Omental fat pad (tissue), 4 donors: ENCODE measurements around the gene PODN. TPM values are rescaled to one million over a fixed set of nuclear protein-coding genes. Genes with fewer than 3 reads are reported as not detected.

Source experiments
- ATAC-seq: fragments of 150-250 bp; one replicate; pipeline ENCODE4 v1.9.1; 2016; ENCODE audit warnings: mild to moderate bottlenecking, moderate library complexity; ENCODE audit not compliant: low FRiP score
- DNase-seq: peaks from one replicate; pipeline ENCODE4 v3.0.0-alpha.2; 2019; ENCODE audit warnings: low spot score
- CTCF ChIP-seq, 3 donors: fragments of 450-650 bp; IDR thresholded peaks; one replicate each; pipeline ENCODE4 v1.5.1; 2016 to 2017; ENCODE audit warnings: antibody characterized with exemption in 3 of 3, mild to moderate bottlenecking in 3 of 3, moderate library complexity in 2 of 3
- total RNA-seq, 4 donors: library from RNA; depleted of rRNA; stranded (reverse); fragments of >200 nt; gene quantifications; one replicate each; pipeline ENCODE4 v1.1.0, GENCODE V29; 2016

Gene PODN
- total RNA-seq, 4 donors from 2014 or later = 99.8 to 440 (median 251) TPM

- ATAC-seq (no peak), DNase-seq (no peak)
- TF ChIP-seq CTCF (IDR thresholded peaks at IDR 0.05) = no peak
Observed at GRCh38 chr1:53076721-53077598, 14.9 kb downstream of the PODN start.

GRCh38 chr1:53077599-53077965 is 15.6 kb downstream of the PODN start:
- ATAC-seq = no peak
- no peak for TF ChIP-seq CTCF (IDR thresholded peaks at IDR 0.05)
- DNase-seq = no peak

- DNase-seq (no peak), ATAC-seq (no peak)
- no peak for TF ChIP-seq CTCF (IDR thresholded peaks at IDR 0.05)
Observed at GRCh38 chr1:53078333-53079101, 16.5 kb downstream of the PODN start.

GRCh38 chr1:53079251-53079650 is 17.2 kb downstream of the PODN start:
- DNase-seq = no peak
- TF ChIP-seq CTCF (IDR thresholded peaks at IDR 0.05) = no peak
- no peak for ATAC-seq

- no peak for DNase-seq
- ATAC-seq = no peak
- no peak for TF ChIP-seq CTCF (IDR thresholded peaks at IDR 0.05)
Observed at GRCh38 chr1:53080041-53080440, 18.0 kb downstream of the PODN start.

GRCh38 chr1:53080769-53081168 is 18.8 kb downstream of the PODN start:
- DNase-seq (no peak), ATAC-seq (no peak)
- no peak for TF ChIP-seq CTCF (IDR thresholded peaks at IDR 0.05)
